Renal cortex interstitium (tissue), 15 donors: ENCODE data around the gene PANX1. TPM values are rescaled to one million over a fixed set of nuclear protein-coding genes. Genes with fewer than 3 reads are reported as not detected.
A peak's percentile ranks its signal among the peaks of the same experiment; 100 is the strongest.
"Not testable (repeated sequence)": the region's sequence is repeated elsewhere in the genome, so short reads cannot be mapped to it uniquely, and the experiment has no call there.

ENCODE experiments used
- DNase-seq, 11 donors: peaks; one replicate each; pipeline ENCODE4 v3.0.0-alpha.2; 2013; ENCODE audit warnings: low read depth in 9 of 11, low spot score in 4 of 11; ENCODE audit errors: extremely low read depth in 1 of 11
- long read RNA-seq, 16 experiments: transcript quantifications; one replicate each; lab custom pipeline, GENCODE V29; 2026
- polyA plus RNA-seq, 3 donors: library from polyadenylated mRNA; unstranded; fragments of 120-200 nt; gene quantifications; one replicate each; pipeline ENCODE4 v1.2.1, GENCODE V29; 2013; ENCODE audit not compliant: insufficient read length in 3 of 3

The PANX1 gene
- 10 to 100 TPM; 22.7 to 27.9 (median 27.2) TPM for polyA plus RNA-seq
- long read RNA-seq, donor 1, transcript PANX1-201 (5 exons, 2,769 nt), result major isoform, 5 of 5 reads
- long read RNA-seq, donor 1, partial matches to known transcripts, result 0 of 5 reads
- long read RNA-seq, donor 1, other reads (novel, unspliced or antisense), result 0 of 5 reads
- long read RNA-seq, donor 2, partial matches to known transcripts, result 0 of 4 reads
- long read RNA-seq, donor 2, other reads (novel, unspliced or antisense), result 0 of 4 reads
- long read RNA-seq, donor 3, transcript PANX1-201 (5 exons, 2,769 nt), result major isoform, 8 of 8 reads
- long read RNA-seq, donor 3, partial matches to known transcripts, result 0 of 8 reads
- long read RNA-seq, donor 3, other reads (novel, unspliced or antisense), result 0 of 8 reads
- long read RNA-seq, donor 4, partial matches to known transcripts, result 0 of 4 reads
- long read RNA-seq, donor 4, other reads (novel, unspliced or antisense), result 0 of 4 reads
- long read RNA-seq, donor 5, result 0 reads
- long read RNA-seq, donor 6, transcript PANX1-201 (5 exons, 2,769 nt), result major isoform, 5 of 5 reads
- long read RNA-seq, donor 6, partial matches to known transcripts, result 0 of 5 reads
- long read RNA-seq, donor 6, other reads (novel, unspliced or antisense), result 0 of 5 reads
- long read RNA-seq, donor 7, partial matches to known transcripts, result 0 of 4 reads
- long read RNA-seq, donor 7, other reads (novel, unspliced or antisense), result 0 of 4 reads
- long read RNA-seq, donor 8, transcript PANX1-201 (5 exons, 2,769 nt), result major isoform, 19 of 19 reads
- long read RNA-seq, donor 8, partial matches to known transcripts, result 0 of 19 reads
- long read RNA-seq, donor 8, other reads (novel, unspliced or antisense), result 0 of 19 reads
- long read RNA-seq, donor 9, transcript PANX1-201 (5 exons, 2,769 nt), result major isoform, 6 of 6 reads
- long read RNA-seq, donor 9, partial matches to known transcripts, result 0 of 6 reads
- long read RNA-seq, donor 9, other reads (novel, unspliced or antisense), result 0 of 6 reads
- long read RNA-seq, donor 10, transcript PANX1-201 (5 exons, 2,769 nt), result major isoform, 6 of 6 reads
- long read RNA-seq, donor 10, partial matches to known transcripts, result 0 of 6 reads
- long read RNA-seq, donor 10, other reads (novel, unspliced or antisense), result 0 of 6 reads
- long read RNA-seq, donor 11, transcript PANX1-201 (5 exons, 2,769 nt), result major isoform, 7 of 7 reads
- long read RNA-seq, donor 11, partial matches to known transcripts, result 0 of 7 reads
- long read RNA-seq, donor 11, other reads (novel, unspliced or antisense), result 0 of 7 reads
- long read RNA-seq, donor 12, partial matches to known transcripts, result 0 of 1 reads
- long read RNA-seq, donor 12, other reads (novel, unspliced or antisense), result 0 of 1 reads
- long read RNA-seq, donor 13, result 0 reads
- long read RNA-seq, donor 14, partial matches to known transcripts, result 0 of 2 reads
- long read RNA-seq, donor 14, other reads (novel, unspliced or antisense), result 0 of 2 reads
- long read RNA-seq, donor 15, transcript PANX1-201 (5 exons, 2,769 nt), result major isoform, 5 of 5 reads
- long read RNA-seq, donor 15, partial matches to known transcripts, result 0 of 5 reads
- long read RNA-seq, donor 15, other reads (novel, unspliced or antisense), result 0 of 5 reads
- long read RNA-seq, donor 16, transcript PANX1-201 (5 exons, 2,769 nt), result major isoform, 10 of 16 reads
- long read RNA-seq, donor 16, partial matches to known transcripts, result 6 of 16 reads
- long read RNA-seq, donor 16, other reads (novel, unspliced or antisense), result 0 of 16 reads

DNA sequence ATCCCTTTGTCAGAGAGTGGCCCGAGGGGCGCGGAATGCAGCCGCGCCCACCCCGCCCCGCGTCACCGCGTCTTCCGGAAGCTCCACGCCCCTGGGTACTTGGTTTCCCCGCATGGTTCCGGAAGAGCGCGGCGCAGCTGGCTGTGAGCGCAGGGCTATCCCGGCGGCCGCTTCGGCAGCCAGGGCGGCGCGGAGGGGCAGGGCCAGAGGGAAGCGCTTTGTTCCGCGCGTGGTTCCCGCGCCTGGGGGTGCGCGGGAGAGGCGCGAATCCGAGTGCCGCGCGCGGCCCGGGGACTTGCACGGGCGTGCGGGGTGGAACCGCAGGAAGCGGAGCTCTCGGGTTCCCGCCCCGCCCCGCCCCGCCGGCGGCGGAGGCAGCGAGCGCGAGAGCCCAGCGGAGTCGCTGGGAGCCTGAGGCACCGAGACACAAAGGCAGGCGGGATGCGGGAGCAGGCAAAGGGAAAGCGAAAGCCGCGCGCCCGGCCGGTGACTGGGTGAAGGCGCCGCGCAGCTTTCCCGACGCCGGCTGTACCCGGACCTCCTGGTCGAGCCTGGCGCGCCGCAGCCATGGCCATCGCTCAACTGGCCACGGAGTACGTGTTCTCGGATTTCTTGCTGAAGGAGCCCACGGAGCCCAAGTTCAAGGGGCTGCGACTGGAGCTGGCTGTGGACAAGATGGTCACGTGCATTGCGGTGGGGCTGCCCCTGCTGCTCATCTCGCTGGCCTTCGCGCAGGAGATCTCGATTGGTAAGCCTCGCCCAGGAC lies at the start of gene PANX1:
Gene PANX1, plus strand, starts transcription at position 96 of the 766 bp plus-strand sequence. Its CDS starts 472 bp downstream, at position 568.
- peak; percentile 64 to 86 (median 72) for DNase-seq

- no peak for DNase-seq
These were observed 44.5 kb upstream of the PANX1 start for GRCh38 chr11:94084164-94084563.

DNA sequence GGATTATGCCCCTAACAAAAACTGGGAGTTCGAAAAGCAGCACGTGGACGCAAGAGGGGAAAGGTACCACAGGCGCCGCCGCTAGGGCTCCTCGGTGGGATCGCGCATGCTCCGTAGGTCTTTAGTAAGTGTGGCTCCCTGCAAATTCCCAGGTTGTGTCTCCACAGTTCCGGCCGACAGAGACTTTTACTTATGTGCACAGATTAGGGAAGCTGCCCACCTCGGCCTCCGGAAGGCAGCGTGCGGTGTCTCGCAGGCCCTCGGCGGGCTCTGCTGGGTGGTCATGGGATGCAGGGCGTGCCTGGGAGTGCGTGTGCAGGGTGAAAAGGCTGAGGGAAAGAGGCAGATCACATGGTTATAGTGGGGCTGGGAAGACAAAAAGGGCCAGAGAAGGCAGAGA lies 39.7 kb upstream of the PANX1 start:
- no peak for DNase-seq

- peak in 2 of 11 donors; percentile 3 to 6 for DNase-seq
These were observed 39.3 kb upstream of the PANX1 start for GRCh38 chr11:94089341-94089740.

GRCh38 chr11:94090401-94090800 lies 38.2 kb upstream of the PANX1 start:
- DNase-seq, result no peak

GRCh38 chr11:94091091-94091490 lies 37.5 kb upstream of the PANX1 start:
- DNase-seq, result no peak

GRCh38 chr11:94100253-94100652 lies 28.4 kb upstream of the PANX1 start:
- no peak for DNase-seq

- DNase-seq, result no peak
These were observed 25.2 kb upstream of the PANX1 start for GRCh38 chr11:94103471-94103870.

DNA sequence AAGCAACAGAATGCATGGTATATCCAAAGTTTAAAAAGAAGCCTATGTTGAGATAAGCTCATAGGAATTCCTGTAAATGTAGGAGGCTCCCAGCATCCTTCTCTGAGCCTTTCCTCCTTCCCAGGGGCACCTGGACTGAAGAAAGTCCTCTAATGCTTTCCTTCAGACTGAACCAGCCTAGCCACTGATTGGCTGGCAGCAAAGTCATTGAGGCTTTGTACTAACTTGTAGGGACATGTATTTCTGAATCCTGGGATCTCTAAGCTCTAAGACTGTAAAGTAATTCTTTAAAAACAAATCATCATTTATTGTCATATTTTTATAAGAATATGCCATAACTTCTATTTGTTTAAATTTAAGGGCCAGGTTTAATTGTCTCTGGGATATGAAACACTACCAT lies 23.9 kb upstream of the PANX1 start:
- DNase-seq, result no peak

DNA sequence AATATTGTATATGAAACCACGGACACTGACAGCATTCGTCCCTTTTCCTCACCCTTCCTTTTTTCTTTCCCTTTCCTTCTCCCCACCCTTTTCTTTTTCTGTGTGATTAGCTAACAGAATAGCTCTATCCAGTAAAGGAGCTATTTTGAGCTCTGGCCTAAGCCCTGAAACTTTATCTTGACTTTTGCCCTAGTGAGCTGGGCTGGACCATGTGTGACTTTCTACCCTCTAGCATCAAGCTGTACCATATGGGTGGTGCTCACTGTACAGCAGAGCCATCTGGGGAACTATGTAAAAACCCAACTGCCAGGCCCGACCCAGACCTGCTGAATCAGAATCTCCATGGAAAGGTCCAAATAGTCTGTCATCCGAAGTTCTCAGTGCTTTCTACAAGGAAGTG lies 21.9 kb upstream of the PANX1 start:
- DNase-seq, result no peak

- DNase-seq, result no peak
These were observed 21.3 kb upstream of the PANX1 start for GRCh38 chr11:94107363-94107762.

- no peak for DNase-seq
These were observed 17.4 kb upstream of the PANX1 start for GRCh38 chr11:94111241-94111640.

GRCh38 chr11:94111660-94112059 lies 17.0 kb upstream of the PANX1 start:
- no peak for DNase-seq

DNA sequence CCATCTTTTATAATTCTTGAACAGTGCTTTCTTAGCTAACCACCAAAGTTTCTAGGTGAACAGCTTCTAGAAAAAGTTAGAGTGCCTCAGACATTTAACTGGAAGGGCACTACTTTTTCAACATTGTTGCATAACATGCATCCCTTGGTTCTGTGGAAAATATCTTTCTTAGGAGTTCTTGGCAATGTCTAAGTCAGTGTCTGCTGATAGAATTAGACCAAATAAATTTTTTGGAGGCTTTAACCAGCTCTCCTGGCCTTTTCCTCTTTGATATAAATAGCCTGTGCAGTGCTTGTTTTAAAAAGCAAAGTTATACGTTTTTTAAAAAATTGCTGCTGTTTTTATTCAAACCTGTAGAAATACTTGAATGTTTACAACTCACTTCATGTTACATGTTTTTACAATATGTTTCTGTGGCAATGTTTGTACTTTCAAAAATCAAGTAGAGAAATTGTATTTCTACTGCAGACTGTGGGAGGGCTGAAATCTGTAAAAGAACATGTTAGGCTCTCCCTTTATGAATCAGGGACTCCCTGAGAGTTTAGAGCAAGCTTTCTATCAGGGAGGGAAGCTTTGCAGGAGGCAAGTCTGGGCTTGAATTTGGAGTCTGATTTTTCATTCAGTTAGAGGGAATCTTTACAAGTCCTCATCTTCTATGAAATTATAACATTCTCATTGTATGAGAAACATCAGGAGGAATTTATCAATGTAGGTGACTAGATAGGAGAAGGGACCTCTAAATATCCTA lies 16.3 kb upstream of the PANX1 start:
- DNase-seq, result no peak

DNA sequence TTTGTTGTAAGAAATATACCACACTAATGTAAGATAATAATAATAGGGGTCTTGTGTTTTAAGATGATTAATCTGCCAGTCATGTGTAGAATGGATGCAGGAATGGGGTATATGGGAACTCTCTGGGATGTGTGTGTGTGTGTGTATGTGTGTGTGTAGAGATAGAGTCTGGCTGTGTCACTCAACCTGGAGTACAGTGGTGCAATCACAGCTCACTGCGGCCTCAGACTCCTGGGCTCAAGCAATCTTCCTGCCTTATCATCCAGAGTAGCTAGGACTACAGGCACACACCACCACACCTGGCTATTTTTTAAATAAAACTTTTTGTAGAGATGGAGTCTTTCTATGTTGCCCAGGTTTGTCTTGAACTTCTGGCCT lies 11.5 kb upstream of the PANX1 start:
- no peak for DNase-seq

- no peak for DNase-seq
These were observed 10.8 kb upstream of the PANX1 start for GRCh38 chr11:94117871-94118270.

DNA sequence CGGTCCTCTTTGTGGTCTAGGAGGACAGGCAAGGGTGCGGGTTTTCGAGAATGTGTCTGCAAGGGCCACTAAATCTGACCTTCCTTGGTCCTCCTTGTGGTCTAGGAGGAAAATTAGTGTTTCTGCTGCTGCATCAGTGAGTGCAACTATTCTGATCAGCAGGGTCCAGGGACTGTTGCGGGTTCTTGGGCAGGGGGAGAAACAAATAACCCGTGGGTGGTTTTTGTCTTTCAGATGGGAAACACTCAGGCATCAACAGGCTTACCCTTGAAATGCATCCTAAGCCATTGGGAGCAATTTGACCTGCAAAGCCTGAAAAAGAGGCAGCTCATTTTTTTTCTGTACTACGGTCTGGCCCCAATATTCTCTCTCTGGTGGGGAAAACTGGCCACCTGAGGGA lies 9.0 kb upstream of the PANX1 start:
- DNase-seq, result not testable (repeated sequence)
